Activated gamma-delta T cell treated with anti-CD3 and anti-CD28 coated beads, Interleukin-2, amount 50 U/mL, for 16 hours (primary cell): ENCODE measurements around the gene OLAH.
"Not testable (repeated sequence)": the region's sequence is repeated elsewhere in the genome, so short reads cannot be mapped to it uniquely, and the experiment has no call there.

Source experiments
- DNase-seq: peaks from one replicate; pipeline ENCODE4 v3.0.0-alpha.2; 2020; ENCODE audit warnings: low read depth

Gene OLAH

GRCh38 chr10:15043674-15044073 is at the start of gene OLAH:
Gene OLAH, plus strand, starts transcription at chr10:15043943. Its CDS starts 3,346 bp downstream, at chr10:15047289.
- no peak for DNase-seq

- no peak for DNase-seq
Measured at GRCh38 chr10:14995964-14996565, 47.7 kb upstream of the OLAH start.

- not testable (repeated sequence) for DNase-seq
Measured at GRCh38 chr10:15013530-15013929, 30.2 kb upstream of the OLAH start.

DNA sequence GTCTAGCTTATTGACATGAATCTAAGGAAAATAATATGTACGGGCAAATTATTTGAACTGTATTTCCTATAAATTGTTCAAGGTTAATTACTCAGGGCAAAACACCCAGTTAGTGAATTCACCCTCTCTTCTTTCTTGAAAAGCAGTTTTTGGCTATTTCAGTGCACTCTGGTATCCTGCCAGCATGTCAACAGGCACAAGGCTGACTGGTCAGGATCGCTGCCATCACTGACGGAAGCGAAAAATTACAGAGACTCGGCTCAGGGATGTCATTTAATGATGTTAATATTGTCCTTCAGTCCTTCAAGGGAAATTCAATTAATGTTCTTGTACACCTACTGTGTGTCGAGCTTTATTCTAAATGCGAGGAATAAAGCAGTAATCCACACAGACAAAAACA is 28.3 kb upstream of the OLAH start:
- DNase-seq, result no peak

DNA sequence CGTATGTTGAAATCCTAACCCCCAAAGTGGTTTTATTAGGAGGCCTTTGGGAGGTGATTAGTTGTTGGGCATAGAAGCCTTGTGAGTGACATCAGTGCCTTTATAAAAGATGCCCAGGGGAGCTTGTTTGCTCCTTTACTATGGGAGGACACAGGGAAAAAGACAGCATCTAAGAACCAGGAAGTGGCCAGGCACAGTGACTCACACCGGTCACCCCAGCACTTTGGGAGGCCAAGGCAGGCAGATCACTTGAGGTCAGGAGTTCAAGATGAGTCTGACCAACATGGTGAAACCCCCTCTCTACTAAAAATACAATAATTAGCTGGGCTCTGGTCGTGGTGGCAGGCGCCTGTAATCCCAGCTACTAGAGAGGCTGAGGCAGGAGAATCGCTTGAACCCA is 22.8 kb upstream of the OLAH start:
- not testable (repeated sequence) for DNase-seq

- not testable (repeated sequence) for DNase-seq
Measured at GRCh38 chr10:15023079-15023478, 20.7 kb upstream of the OLAH start.

- not testable (repeated sequence) for DNase-seq
Measured at GRCh38 chr10:15024017-15025004, 19.4 kb upstream of the OLAH start.

DNA sequence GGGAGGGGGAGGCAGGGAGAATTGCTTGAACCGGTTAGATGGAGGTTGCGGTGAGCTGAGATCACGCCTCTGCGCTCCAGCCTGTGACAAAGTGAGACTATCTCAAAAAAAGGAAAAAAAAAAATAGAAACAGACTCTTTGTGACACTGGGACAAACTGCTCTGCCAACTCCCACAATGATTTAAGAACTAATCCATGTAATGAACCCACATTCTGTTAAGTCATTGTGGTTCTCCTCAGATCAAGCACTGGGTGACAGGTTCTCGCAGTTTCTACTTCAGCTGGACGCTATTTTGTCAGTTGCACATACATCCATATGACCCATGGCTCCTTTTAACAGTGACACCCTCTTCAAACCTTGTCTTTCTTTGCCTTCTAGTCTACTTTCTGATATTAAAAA is 18.7 kb upstream of the OLAH start:
- not testable (repeated sequence) for DNase-seq

DNA sequence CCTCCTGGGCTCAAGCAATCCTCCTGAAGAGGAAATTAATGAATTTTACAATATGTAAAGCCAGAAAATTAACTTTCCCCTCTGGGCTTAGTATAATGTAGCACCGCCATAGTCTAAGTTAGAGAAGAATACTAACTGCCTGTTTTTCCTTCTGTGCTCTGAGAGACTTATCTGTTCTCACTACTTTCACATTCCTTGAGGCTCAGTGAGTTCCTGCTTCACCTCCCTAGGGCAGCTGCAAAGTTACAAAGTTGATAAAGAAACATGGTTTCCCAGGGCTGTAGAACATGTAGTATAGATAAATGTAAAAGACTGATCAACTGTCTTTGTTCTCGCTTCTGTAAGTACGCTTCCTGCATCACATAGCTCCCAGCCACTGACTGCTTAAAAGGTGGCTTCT is 16.0 kb upstream of the OLAH start:
- no peak for DNase-seq

DNA sequence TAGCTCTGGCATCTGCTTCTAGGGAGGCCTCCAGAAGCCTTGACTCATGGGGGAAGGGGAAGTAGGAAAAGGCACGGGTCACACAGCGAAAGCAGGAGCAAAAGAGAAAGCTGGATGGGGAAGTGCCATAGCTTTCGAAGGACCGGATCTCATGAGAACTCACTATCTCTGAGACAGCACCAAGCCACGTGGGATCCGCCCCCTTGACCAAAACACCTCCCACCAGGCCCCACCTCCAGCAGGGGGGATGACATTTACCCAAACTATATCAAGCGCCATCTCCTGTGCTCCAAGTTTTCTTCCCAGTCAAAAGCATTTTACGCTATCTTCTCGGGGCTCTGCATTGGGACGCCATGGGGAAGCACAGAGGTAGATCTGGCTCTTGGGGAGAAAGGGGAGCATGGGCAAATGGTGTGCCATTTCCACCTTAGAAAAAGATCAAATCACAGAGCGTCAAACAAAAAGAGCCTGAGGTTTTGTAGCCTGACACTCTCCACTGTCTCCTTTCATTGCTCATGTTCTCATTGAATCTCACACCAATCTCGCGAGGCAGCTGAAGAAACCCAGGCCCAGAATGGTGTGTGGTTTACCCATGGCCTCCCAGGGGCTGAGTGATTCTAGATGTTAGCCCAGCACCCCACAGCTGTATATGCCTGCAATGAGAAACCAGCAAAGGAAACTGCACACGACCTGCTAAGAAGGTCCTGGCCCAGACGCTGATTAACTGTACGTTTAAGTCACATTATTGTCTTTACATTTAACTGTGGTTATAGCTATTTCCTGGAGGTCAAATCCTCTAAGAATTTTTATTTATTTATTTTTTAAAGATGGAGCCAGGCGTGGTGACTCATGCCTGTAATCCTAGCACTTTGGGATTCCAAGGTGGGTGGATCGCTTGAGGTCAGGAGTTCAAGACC is 8.1 kb upstream of the OLAH start:
- DNase-seq, result no peak

- no peak for DNase-seq
Measured at GRCh38 chr10:15037691-15038090, 6.1 kb upstream of the OLAH start.

DNA sequence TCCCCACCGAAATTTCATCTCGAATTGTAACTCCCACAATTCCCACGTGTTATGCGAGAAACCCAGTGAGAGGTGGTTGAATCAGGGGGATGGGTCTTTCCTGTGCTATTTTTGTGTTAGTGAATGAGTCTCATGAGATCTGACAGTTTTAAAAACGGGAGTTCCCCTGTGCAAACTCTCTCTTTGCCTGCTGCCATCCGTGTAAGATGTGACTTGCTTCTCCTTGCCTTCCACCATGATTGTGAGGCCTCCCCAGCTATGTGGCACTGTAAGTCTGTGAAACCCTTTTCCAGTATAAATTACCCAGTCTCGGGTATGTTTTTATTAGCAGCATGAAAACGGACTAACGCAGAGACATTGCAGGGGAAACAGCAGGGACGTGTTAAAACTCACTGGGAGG is 5.3 kb upstream of the OLAH start:
- no peak for DNase-seq

GRCh38 chr10:15045380-15045779 is 1.6 kb downstream of the OLAH start:
- no peak for DNase-seq

DNA sequence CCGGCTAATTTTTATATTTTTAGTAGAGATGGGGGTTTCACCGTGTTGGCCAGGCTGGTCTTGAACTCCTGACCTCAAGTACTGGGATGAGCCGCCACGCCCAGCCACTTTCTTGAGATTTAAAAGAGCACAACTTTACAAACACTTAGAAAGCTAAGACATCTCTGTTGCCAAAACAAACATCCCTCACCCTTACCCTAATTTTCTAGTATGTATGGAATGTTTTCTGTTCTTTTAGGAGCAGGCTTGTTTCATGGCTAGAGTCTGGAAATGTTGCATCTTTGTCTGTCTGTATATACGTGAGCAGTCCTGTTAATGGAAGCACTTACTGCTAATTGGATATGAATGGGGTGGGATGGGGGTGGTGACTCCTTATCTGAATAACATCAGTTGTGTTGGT is 2.9 kb downstream of the OLAH start:
- no peak for DNase-seq

GRCh38 chr10:15049533-15049932 is 5.8 kb downstream of the OLAH start:
- DNase-seq, result no peak

- DNase-seq, result no peak
Measured at GRCh38 chr10:15052121-15052520, 8.4 kb downstream of the OLAH start.

- DNase-seq, result no peak
Measured at GRCh38 chr10:15053061-15053460, 9.3 kb downstream of the OLAH start.

- no peak for DNase-seq
Measured at GRCh38 chr10:15058689-15059088, 14.9 kb downstream of the OLAH start.

DNA sequence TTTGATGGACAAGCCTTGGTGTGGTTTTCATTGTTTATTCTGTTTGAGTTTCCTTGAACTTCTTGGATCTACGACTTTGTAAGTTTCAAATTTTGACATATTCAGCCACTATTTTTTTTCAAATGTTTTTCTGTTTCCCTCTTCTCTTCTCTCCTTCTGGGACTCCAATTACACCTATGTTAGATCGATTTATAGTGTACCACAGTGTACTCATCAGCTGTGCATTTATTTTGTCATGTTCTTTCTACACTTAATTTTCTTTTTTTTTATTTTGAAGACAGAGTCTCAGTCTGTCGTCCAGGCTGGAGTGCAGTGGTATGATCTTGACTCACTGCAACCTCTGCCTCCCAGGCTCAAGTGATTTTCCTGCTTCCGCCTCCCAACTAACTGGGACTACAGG is 16.2 kb downstream of the OLAH start:
- no peak for DNase-seq

GRCh38 chr10:15060638-15061037 is 16.9 kb downstream of the OLAH start:
- no peak for DNase-seq

GRCh38 chr10:15067154-15067553 is 23.4 kb downstream of the OLAH start:
- no peak for DNase-seq

DNA sequence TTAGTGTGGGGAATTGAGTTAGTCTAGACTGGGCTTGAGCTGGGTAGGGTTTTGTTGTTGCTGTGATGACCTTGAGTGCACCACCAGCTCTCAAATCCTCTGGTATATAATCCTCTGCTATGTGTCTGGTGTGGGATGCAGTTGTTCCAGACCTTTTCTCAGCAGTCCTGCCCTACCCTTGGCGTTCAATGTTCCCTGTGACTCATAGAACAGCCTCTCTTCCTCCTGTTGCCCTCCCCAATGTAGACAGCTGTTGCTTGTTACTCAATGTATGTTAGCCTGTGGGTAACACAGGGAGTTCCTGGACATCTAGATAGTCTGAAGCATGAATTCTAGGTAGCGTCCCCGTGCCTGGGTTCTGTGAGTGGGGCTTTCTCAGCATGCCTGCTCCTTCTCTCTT is 25.1 kb downstream of the OLAH start:
- no peak for DNase-seq
